PC-3 (cell line): ENCODE results near the gene ADAM17.

Source experiments
- EZH2phosphoT487 ChIP-seq: fragments of 300-600 bp; sonication (generic); IDR thresholded peaks from 2 replicates; pipeline ENCODE4 v1.6.1; 2018; ENCODE audit warnings: mild to moderate bottlenecking, antibody characterized with exemption, low read length, borderline replicate concordance
- TF ChIP-seq, protein P1 (sequence below): fragments of 300-600 bp; sonication (generic); conservative IDR thresholded peaks from 2 replicates; pipeline ENCODE4 v1.5.1; 2017; ENCODE audit warnings: antibody characterized with exemption, low read depth, mild to moderate bottlenecking, low read length

DNA sequence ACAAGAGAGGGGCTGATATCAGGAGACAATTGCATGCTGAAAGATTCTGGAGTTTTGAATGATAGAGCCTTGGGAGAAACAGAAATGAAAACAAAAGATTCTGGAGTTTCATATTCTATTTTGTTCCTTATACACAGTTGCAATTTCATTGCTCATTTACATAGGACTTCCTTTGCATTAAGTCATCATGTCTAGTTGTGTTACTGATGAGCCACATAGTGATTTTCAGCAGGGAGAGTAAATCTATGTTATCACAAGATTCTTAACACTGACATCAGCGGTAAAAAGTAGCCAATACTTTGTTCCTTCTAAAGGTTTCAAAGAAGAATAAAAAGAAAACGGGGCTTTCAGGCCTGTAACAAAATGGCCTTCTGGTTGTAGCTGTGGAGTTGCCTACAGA, 7.1 kb downstream of the ADAM17 start:
- TF ChIP-seq, protein P1, sequence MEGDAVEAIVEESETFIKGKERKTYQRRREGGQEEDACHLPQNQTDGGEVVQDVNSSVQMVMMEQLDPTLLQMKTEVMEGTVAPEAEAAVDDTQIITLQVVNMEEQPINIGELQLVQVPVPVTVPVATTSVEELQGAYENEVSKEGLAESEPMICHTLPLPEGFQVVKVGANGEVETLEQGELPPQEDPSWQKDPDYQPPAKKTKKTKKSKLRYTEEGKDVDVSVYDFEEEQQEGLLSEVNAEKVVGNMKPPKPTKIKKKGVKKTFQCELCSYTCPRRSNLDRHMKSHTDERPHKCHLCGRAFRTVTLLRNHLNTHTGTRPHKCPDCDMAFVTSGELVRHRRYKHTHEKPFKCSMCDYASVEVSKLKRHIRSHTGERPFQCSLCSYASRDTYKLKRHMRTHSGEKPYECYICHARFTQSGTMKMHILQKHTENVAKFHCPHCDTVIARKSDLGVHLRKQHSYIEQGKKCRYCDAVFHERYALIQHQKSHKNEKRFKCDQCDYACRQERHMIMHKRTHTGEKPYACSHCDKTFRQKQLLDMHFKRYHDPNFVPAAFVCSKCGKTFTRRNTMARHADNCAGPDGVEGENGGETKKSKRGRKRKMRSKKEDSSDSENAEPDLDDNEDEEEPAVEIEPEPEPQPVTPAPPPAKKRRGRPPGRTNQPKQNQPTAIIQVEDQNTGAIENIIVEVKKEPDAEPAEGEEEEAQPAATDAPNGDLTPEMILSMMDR = no peak
- TF ChIP-seq EZH2phosphoT487 = no peak
